Epithelial cell of alveolus of lung (primary cell): ENCODE results near the gene ZNF329. TPM values are rescaled to one million over a fixed set of nuclear protein-coding genes. Genes with fewer than 3 reads are reported as not detected.

ENCODE experiments used
- total RNA-seq: library from RNA; depleted of rRNA; stranded (reverse); fragments of >200 nt; gene quantifications from 2 replicates; pipeline ENCODE4 v1.2.1, GENCODE V29; 2015

Gene ZNF329
- total RNA-seq, result 5.7 and 11.2 TPM in 2 replicates

DNA sequence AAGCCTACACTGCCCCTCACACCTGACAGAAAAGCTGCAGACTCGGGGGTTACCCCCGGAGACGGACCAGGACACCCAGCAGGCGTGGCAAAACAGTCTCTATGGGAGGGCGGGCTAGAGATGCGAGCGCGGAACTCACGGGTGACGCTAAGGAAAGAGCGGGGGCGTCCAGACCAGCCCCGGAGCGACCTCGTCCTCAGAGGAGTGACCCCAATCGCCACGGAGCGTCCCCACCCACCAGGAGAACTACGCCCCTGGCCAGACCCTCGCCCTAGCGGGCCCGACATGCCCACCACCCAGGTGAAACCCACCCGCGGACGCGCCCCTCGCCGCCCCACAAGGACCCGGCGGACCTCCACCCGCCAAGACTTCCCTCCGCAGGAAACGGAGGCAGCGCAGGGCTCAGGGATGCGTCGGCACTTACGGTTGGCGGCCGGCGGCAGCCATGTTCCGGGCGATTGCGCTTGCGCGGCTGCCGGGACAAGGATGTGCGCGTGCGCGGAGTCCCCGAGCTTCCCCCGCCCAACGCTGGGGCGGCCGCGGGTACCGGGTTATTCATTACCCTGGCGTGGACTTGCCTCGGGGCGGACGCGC is at the start of gene ZNF329:
ZNF329 (minus strand) TSS at position 462 of the 594 bp plus-strand sequence. CDS start 21,286 bp downstream, outside the sequence.

DNA sequence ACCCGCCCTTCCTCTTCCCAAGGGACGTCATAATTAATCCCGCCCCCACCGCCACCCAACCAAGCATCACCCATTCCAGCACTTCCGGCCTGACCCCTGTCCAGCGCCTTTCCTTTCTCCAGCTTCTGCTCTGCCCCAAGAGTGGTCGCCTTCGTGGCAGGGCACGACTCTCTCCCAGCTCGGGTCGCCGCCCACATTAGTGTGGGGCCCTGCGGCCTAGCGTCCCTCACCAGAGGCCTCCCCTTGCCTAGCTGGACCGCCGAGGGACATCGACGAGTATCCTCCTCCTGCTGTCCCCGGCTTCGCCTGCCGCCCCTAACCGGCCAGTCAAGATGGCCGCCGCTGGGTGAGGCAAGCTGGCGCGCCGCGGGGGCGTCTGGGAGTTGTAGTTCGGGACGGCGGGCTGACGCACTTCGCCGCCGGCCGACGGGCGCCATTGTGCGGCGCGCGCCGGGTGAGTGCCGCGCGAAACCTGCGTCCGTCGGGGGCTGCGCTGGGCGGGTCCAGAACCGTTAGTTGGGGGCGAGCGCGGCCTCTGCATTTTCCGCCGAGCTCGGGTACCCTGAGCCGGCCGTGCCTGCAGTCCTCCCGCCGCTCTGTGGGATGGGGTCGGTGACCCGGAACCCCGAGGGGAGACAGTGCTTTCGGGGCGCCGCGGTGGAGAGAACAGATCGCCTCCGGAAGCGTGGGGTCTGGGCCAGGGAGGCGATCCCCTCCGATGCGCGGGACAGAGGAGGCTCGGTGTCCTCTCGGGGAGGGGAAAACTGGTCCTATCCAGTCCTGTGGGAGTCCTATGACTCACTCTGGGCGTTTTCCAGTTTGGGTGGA is 32.6 kb upstream of the ZNF329 start, which contains the start of gene ZNF274:
ZNF274 (plus strand) TSS at position 73 of the 828 bp plus-strand sequence. CDS start 905 bp downstream, outside the sequence.

DNA sequence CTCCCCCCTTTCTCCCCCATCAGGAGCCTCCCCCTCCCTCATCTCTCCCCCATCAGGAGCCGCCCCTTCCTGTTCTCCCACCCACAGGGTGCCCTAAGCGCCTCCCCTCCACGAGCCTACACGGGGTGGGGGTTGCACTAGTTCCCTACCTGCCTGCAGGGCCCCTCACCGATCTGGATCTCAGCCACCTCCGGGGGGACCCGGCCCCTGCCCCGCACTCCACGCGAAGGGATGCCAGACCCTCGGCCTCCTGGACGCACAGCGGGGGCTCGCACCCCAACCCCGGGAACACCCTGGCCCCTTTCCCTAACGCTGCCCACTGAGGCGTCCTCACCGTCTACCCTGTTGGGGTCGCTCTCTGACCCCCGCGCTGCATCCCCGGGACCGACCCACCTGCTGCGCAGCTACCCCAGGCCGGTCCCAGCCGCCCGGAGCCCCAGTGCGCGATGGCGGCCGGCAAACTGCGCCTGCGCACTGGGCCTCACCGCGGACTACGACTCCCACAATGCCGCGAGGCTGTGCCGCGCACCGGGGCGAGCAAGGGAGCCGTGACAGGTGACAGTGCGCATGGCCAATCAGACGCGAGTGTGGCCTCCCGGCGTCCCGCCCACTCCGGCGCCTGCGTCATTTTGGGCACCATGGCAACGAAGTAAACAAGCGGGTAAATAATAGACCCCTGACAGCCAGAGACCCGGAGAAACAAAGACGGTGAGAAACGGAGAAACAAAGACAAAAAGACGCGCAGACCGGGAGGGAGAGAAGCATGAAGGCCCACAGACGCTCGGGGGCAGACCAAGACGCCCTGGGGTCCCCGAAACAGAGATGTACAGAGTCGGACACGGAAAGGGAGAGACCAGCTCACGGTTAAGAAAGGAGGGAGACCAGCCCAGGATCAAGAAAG is 52.6 kb downstream of the ZNF329 start, which contains the start of gene ZSCAN18:
ZSCAN18 (minus strand) TSS at position 451 of the 901 bp plus-strand sequence. CDS start 7,964 bp downstream, outside the sequence.

Other genes starting within 250 kb of the ZNF329 start
- gene ZNF417, start 234.2 kb downstream of the ZNF329 start, total RNA-seq, result 7.1 and 13.5 TPM in 2 replicates
- gene ZNF418, start 215.4 kb downstream of the ZNF329 start, total RNA-seq, result 1.7 TPM in 2 replicates
- 4.1 and 5.6 TPM in 2 replicates for gene ZNF256, start 203.1 kb downstream of the ZNF329 start, total RNA-seq
- not detected in 2 replicates for gene C19orf18, start 176.3 kb downstream of the ZNF329 start, total RNA-seq
- 9.1 and 37.8 TPM in 2 replicates for gene ZNF606, start 148.0 kb downstream of the ZNF329 start, total RNA-seq
- gene ZSCAN1, start 116.8 kb downstream of the ZNF329 start, total RNA-seq, result not detected in 2 replicates
- 3.2 and 3.5 TPM in 2 replicates for gene ZNF135, start 91.5 kb downstream of the ZNF329 start, total RNA-seq
- 38.9 and 83.2 TPM in 2 replicates for gene ZSCAN18, start 52.6 kb downstream of the ZNF329 start, total RNA-seq
- gene ZNF274, start 32.3 kb upstream of the ZNF329 start, total RNA-seq, result 20.8 and 21.2 TPM in 2 replicates
- 27.8 and 37.7 TPM in 2 replicates for gene ZNF544, start 78.1 kb upstream of the ZNF329 start, total RNA-seq
- gene ZNF8, start 128.2 kb upstream of the ZNF329 start, total RNA-seq, result 4.8 and 8.3 TPM in 2 replicates
- 22.1 and 35.2 TPM in 2 replicates for gene ERVK3-1, start 154.6 kb upstream of the ZNF329 start, total RNA-seq
- gene ZSCAN22, start 176.2 kb upstream of the ZNF329 start, total RNA-seq, result 1.4 and 2.6 TPM in 2 replicates
- 5.0 and 69.1 TPM in 2 replicates for gene A1BG, start 202.7 kb upstream of the ZNF329 start, total RNA-seq
- 0.52 and 1.5 TPM in 2 replicates for gene ZNF497, start 212.0 kb upstream of the ZNF329 start, total RNA-seq
- gene ZNF837, start 230.2 kb upstream of the ZNF329 start, total RNA-seq, result 3.6 and 9.1 TPM in 2 replicates
- 2,789 and 3,465 TPM in 2 replicates for gene RPS5, start 236.5 kb upstream of the ZNF329 start, total RNA-seq
- gene RNF225, start 244.9 kb upstream of the ZNF329 start, total RNA-seq, result 2.0 TPM in 1 of 2 replicates, not detected in the other